H9 (cell line): ENCODE measurements around the gene HS3ST1. TPM values are rescaled to one million over a fixed set of nuclear protein-coding genes. Genes with fewer than 3 reads are reported as not detected.

Experiments
- DNase-seq: peaks from one replicate; pipeline ENCODE4 v3.0.0-alpha.2; 2017
- H2AFZ ChIP-seq: one replicate; pipeline ENCODE4 v1.6.1; 2013; ENCODE audit warnings: mild to moderate bottlenecking, low read length, control low read depth, moderate library complexity
- H2AK5ac ChIP-seq: 2 replicates; pipeline ENCODE4 v1.6.1; 2013; ENCODE audit warnings: low read length, control low read depth, mixed read lengths; ENCODE audit not compliant: insufficient read length
- H2BK120ac ChIP-seq: one replicate; pipeline ENCODE4 v1.6.1; 2013; ENCODE audit warnings: low read depth, mild to moderate bottlenecking, low read length, control low read depth, inconsistent platforms; ENCODE audit not compliant: poor library complexity, severe bottlenecking
- H2BK12ac ChIP-seq: 2 replicates; pipeline ENCODE4 v1.6.1; 2013; ENCODE audit warnings: low read length, control low read depth, mixed read lengths, low read depth; ENCODE audit not compliant: insufficient read length
- H2BK15ac ChIP-seq: 2 replicates; pipeline ENCODE4 v1.6.1; 2013; ENCODE audit warnings: low read depth, low read length, control low read depth
- H2BK20ac ChIP-seq: one replicate; pipeline ENCODE4 v1.6.1; 2013; ENCODE audit warnings: low read depth, mild to moderate bottlenecking, low read length, control low read depth, inconsistent platforms; ENCODE audit not compliant: poor library complexity, severe bottlenecking
- H2BK5ac ChIP-seq: 2 replicates; pipeline ENCODE4 v1.6.1; 2013; ENCODE audit warnings: low read length, control low read depth, mixed read lengths; ENCODE audit not compliant: insufficient read length
- H3K14ac ChIP-seq: 2 replicates; pipeline ENCODE4 v1.6.1; 2013; ENCODE audit warnings: low read length, control low read depth; ENCODE audit not compliant: insufficient read depth
- H3K18ac ChIP-seq: 2 replicates; pipeline ENCODE4 v1.6.1; 2013; ENCODE audit warnings: low read depth, mild to moderate bottlenecking, mixed read lengths, low read length, control low read depth; ENCODE audit not compliant: insufficient read length
- H3K23ac ChIP-seq: 2 replicates; pipeline ENCODE4 v1.6.1; 2013; ENCODE audit warnings: low read length, control low read depth, mixed read lengths, low read depth; ENCODE audit not compliant: insufficient read length
- H3K23me2 ChIP-seq: 2 replicates; pipeline ENCODE4 v1.6.1; 2013; ENCODE audit warnings: low read depth, mild to moderate bottlenecking, mixed read lengths, low read length, control low read depth; ENCODE audit not compliant: insufficient read length, poor library complexity, severe bottlenecking
- H3K27ac ChIP-seq: 2 replicates; pipeline ENCODE4 v1.5.1; 2013; ENCODE audit warnings: low read length, control low read depth, mixed read lengths, low read depth; ENCODE audit not compliant: insufficient read length
- H3K27me3 ChIP-seq: 2 replicates; pipeline ENCODE4 v1.6.1; 2013; ENCODE audit warnings: low read length, control low read depth, inconsistent platforms; ENCODE audit not compliant: insufficient read depth
- H3K4ac ChIP-seq: 2 replicates; pipeline ENCODE4 v1.6.1; 2013; ENCODE audit warnings: low read depth, mild to moderate bottlenecking, control low read depth, inconsistent platforms, low read length, moderate library complexity
- H3K4me1 ChIP-seq: 2 replicates; pipeline ENCODE4 v1.6.1; 2013; ENCODE audit warnings: low read length, control low read depth, inconsistent platforms; ENCODE audit not compliant: insufficient read depth
- H3K4me2 ChIP-seq: 2 replicates; pipeline ENCODE4 v1.6.1; 2013; ENCODE audit warnings: low read length, control low read depth, mixed read lengths; ENCODE audit not compliant: insufficient read length, insufficient read depth
- H3K56ac ChIP-seq: 2 replicates; pipeline ENCODE4 v1.6.1; 2013; ENCODE audit warnings: low read depth, mild to moderate bottlenecking, mixed read lengths, low read length, control low read depth; ENCODE audit not compliant: insufficient read length
- H3K79me1 ChIP-seq: 2 replicates; pipeline ENCODE4 v1.6.1; 2013; ENCODE audit warnings: low read depth, mild to moderate bottlenecking, moderate library complexity, low read length, control low read depth, inconsistent platforms; ENCODE audit not compliant: insufficient read depth, poor library complexity, severe bottlenecking
- H3K79me2 ChIP-seq: 2 replicates; pipeline ENCODE4 v1.6.1; 2013; ENCODE audit warnings: low read length, control low read depth, inconsistent platforms; ENCODE audit not compliant: insufficient read depth
- H3K9ac ChIP-seq: 2 replicates; pipeline ENCODE4 v1.6.1; 2013; ENCODE audit warnings: low read length, control low read depth, mixed read lengths; ENCODE audit not compliant: insufficient read length; ENCODE audit errors: extremely low read depth
- H3K9me3 ChIP-seq: one replicate; pipeline ENCODE4 v1.6.1; 2013; ENCODE audit warnings: low read depth, low read length, inconsistent platforms; ENCODE audit not compliant: control insufficient read depth
- H3T11ph ChIP-seq: one replicate; pipeline ENCODE4 v1.6.1; 2013; ENCODE audit warnings: mild to moderate bottlenecking, low read length, control low read depth, inconsistent platforms
- H4K20me1 ChIP-seq: one replicate; pipeline ENCODE4 v1.6.1; 2013; ENCODE audit not compliant: control insufficient read depth, insufficient read length, insufficient read depth
- H4K5ac ChIP-seq: 2 replicates; pipeline ENCODE4 v1.6.1; 2013; ENCODE audit warnings: low read depth, mild to moderate bottlenecking, mixed read lengths, low read length, control low read depth; ENCODE audit not compliant: insufficient read length
- H4K8ac ChIP-seq: replicated peaks from 2 replicates; pipeline ENCODE4 v1.6.1; 2013; ENCODE audit warnings: low read length, control low read depth, mixed read lengths, low read depth; ENCODE audit not compliant: insufficient read length
- H4K91ac ChIP-seq: 2 replicates; pipeline ENCODE4 v1.6.1; 2013; ENCODE audit warnings: low read depth, mild to moderate bottlenecking, moderate library complexity, mixed read lengths, low read length, control low read depth; ENCODE audit not compliant: insufficient read length
- H3K27ac Mint-ChIP-seq, 3 experiments: 2 replicates in 2 of 3; 3 replicates in 1 of 3; pipeline ENCODE4 v1.8.0; 2020 to 2021; ENCODE audit warnings: mixed read lengths in 3 of 3, mild to moderate bottlenecking in 1 of 3, moderate library complexity in 1 of 3
- H3K27me3 Mint-ChIP-seq: 2 replicates; pipeline ENCODE4 v1.8.0; 2021; ENCODE audit warnings: low read depth, mild to moderate bottlenecking, moderate library complexity, mixed read lengths
- H3K36me3 Mint-ChIP-seq, 3 experiments: 2 replicates in 2 of 3; 3 replicates in 1 of 3; pipeline ENCODE4 v1.8.0; 2020 to 2021; ENCODE audit warnings: low read depth in 3 of 3, mixed read lengths in 3 of 3; ENCODE audit not compliant: insufficient read depth in 1 of 3
- H3K4me1 Mint-ChIP-seq, 2 experiments: 2 replicates each; pipeline ENCODE4 v1.8.0; 2020; ENCODE audit warnings: mixed read lengths in 2 of 2
- H3K4me3 Mint-ChIP-seq, 2 experiments: 2 replicates in 1 of 2; 3 replicates in 1 of 2; pipeline ENCODE4 v1.8.0; 2020 to 2021; ENCODE audit warnings: mild to moderate bottlenecking in 2 of 2, mixed read lengths in 2 of 2, moderate library complexity in 1 of 2
- H3K9me3 Mint-ChIP-seq, 2 experiments: 2 replicates in 1 of 2; 3 replicates in 1 of 2; pipeline ENCODE4 v1.8.0; 2020; ENCODE audit warnings: mild to moderate bottlenecking in 2 of 2, mixed read lengths in 2 of 2, moderate library complexity in 1 of 2
- CTCF ChIP-seq: fragments of 200-600 bp; sonication (generic); conservative IDR thresholded peaks from 3 replicates; pipeline ENCODE4 v1.8.0; 2021; ENCODE audit warnings: antibody characterized with exemption, mild to moderate bottlenecking
- WGBS: extraction: QIAGEN DNeasy Blood & Tissue Kit; methylation state at CpG from one replicate; pipeline ENCODE4 v1.1.7; 2013; ENCODE audit warnings: missing lambda C conversion rate, low lambda C conversion rate, mixed read lengths; ENCODE audit not compliant: insufficient read length; ENCODE audit errors: extremely low coverage; 5-methylcytosine and 5-hydroxymethylcytosine counted together
- total RNA-seq: library from RNA; stranded (reverse); gene quantifications from 2 replicates; pipeline ENCODE4 v1.2.1, GENCODE V29; 2021

The HS3ST1 gene
- total RNA-seq, 1 experiment from 2014 or later: 0.04 TPM

GRCh38 chr4:11399461-11399971 lies 29.2 kb downstream of the HS3ST1 start:
- Histone ChIP-seq H3K27ac (no peak overlapping the region), H4K5ac (no peak overlapping the region), H3K79me2 (no peaks in the 10 kb centered on the region), H4K8ac (no peak overlapping the region), H3K9me3 (no peaks in the 10 kb centered on the region), H3K4ac (no peak overlapping the region), H3K14ac (no peak overlapping the region), H2BK15ac (no peak overlapping the region), H3K18ac (no peak overlapping the region), H3K4me1 (no peaks in the 10 kb centered on the region), H3K79me1 (no peaks in the 10 kb centered on the region), H3K23me2 (no peaks in the 10 kb centered on the region), H2AK5ac (no peak overlapping the region), H2BK120ac (no peak overlapping the region), H3K4me2 (no peak overlapping the region), H4K20me1 (no peaks in the 10 kb centered on the region), H2BK20ac (no peak overlapping the region), H3K27me3 (no peaks in the 10 kb centered on the region), H2BK12ac (no peak overlapping the region), H3K56ac (no peak overlapping the region), H3K9ac (no peak overlapping the region), H2AFZ (no peak overlapping the region), H3T11ph (no peak overlapping the region), H2BK5ac (no peak overlapping the region), H3K23ac (no peak overlapping the region), H4K91ac (no peak overlapping the region)
- no peaks in the 10 kb centered on the region for H3K27me3 Mint-ChIP-seq
- H3K27ac Mint-ChIP-seq: no peak overlapping the region
- no peak for DNase-seq
- H3K4me1 Mint-ChIP-seq: peaks cover 11 to 15% of the 10 kb centered on the region in 2 experiments
- H3K9me3 Mint-ChIP-seq: no peaks in the 10 kb centered on the region
- no peaks in the 10 kb centered on the region for H3K36me3 Mint-ChIP-seq
- no peak overlapping the region for H3K4me3 Mint-ChIP-seq
- no peak for TF ChIP-seq CTCF
- WGBS: no CpG with 5 or more reads among the region's 42 CpGs
